CMK (cell line): ENCODE measurements around the gene KIR2DL3.

Source experiments
- DNase-seq: peaks from one replicate; pipeline ENCODE4 v3.0.0-alpha.2; 2010; ENCODE audit warnings: low read depth

KIR2DL3 gene

DNA sequence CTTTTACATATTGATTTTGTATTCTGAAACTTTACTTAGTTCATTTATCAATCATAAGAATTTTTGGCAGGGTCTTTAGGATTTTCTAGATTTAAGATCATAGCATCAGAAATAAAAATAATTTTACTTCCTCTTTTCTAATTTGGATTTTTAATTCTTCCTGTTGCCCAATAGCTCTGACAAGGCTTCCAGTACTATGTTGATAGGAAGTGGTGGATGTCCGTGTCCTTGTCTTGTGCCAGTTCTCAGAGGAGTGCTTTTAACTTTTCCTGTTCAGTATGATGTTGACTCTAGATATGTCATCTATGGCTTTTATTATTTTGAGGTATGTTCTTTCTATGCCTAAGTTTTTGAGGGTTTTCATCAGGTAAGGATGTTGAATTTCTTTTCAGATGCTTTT is 57.4 kb downstream of the KIR2DL3 start:
- DNase-seq, result no peak
